Measurements from ENCODE around the gene CD22. TPM values are rescaled to one million over a fixed set of nuclear protein-coding genes. Genes with fewer than 3 reads are reported as not detected.

CD22 gene
- total and polyA plus RNA-seq, 8 donors: 5.2 to 63.2 (median 12.0) TPM

DNA sequence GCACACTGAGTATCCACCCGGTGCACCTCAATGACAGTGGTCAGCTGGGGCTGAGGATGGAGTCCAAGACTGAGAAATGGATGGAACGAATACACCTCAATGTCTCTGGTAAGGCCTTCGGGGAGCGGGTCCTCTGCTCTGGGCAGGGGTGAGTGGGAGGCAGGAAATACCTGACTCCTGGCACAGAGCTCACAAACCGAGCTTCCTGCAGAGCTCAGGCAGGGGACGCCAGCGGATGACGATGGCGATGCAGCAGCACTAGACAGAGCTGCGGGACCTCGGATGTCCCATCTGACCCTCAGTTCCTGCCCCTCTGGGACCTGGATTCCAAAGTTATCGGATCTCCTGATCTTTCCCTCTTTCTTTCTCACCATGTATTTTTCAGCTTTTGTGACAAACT lies 3.8 kb downstream of the CD22 start:
- H3K27ac ChIP-seq: no peak overlapping the region
- TF ChIP-seq, protein P1, sequence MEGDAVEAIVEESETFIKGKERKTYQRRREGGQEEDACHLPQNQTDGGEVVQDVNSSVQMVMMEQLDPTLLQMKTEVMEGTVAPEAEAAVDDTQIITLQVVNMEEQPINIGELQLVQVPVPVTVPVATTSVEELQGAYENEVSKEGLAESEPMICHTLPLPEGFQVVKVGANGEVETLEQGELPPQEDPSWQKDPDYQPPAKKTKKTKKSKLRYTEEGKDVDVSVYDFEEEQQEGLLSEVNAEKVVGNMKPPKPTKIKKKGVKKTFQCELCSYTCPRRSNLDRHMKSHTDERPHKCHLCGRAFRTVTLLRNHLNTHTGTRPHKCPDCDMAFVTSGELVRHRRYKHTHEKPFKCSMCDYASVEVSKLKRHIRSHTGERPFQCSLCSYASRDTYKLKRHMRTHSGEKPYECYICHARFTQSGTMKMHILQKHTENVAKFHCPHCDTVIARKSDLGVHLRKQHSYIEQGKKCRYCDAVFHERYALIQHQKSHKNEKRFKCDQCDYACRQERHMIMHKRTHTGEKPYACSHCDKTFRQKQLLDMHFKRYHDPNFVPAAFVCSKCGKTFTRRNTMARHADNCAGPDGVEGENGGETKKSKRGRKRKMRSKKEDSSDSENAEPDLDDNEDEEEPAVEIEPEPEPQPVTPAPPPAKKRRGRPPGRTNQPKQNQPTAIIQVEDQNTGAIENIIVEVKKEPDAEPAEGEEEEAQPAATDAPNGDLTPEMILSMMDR (IDR thresholded peaks at IDR 0.05): no peak
- no peaks in the 10 kb centered on the region for H3K9me3 ChIP-seq
- H3K36me3 ChIP-seq: no peaks in the 10 kb centered on the region
- no peak overlapping the region for H3K4me3 ChIP-seq
- peaks cover 0 to 12% of the 10 kb centered on the region in 2 donors for H3K4me1 ChIP-seq
- peaks cover 0 to 45% of the 10 kb centered on the region in 2 donors for H3K27me3 ChIP-seq
- intact Hi-C loops (cut with DNase I): no loop called here
- DNase-seq (peak in 1 of 4 donors; percentile 52), ATAC-seq (no peak)

DNA sequence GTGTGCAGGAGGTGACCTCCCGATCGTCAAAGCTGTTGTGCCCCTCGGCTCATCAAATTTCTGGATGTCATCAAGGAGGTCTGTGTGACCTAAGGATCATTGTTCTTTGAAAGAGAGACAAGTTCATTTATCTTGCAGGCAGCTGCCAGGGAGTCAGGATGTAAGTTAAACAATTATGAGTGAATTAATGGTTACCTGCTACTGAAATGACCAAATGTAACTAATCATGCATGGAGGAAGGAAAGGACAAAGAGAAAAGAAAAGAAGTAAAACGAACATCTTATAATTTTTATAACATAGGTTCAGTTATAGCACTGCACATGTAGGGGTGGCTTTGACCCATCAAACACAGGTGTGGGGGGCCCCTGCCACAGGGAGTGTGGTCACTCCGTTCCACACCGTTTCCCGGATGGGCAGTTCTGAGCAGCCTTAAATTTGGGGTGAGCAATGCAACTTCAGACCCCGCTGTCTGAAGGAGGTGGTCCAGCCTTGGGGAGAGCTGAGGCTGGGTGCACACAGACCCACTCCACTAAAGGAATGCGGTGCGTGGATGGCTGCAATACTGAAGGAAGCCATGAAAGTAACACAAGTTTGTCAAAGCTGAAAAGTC lies 5.3 kb downstream of the CD22 start:
- Histone ChIP-seq H3K4me1 (peaks cover 0 to under 1% of the 10 kb centered on the region in 2 donors), H3K27me3 (peaks cover 0 to 40% of the 10 kb centered on the region in 2 donors), H3K9me3 (no peaks in the 10 kb centered on the region), H3K4me3 (no peak overlapping the region), H3K36me3 (no peaks in the 10 kb centered on the region), H3K27ac (no peak overlapping the region)
- ATAC-seq (no peak), DNase-seq (no peak)
- TF ChIP-seq, protein P1 (IDR thresholded peaks at IDR 0.05): no peak
- intact Hi-C loops (cut with DNase I): no loop called here

DNA sequence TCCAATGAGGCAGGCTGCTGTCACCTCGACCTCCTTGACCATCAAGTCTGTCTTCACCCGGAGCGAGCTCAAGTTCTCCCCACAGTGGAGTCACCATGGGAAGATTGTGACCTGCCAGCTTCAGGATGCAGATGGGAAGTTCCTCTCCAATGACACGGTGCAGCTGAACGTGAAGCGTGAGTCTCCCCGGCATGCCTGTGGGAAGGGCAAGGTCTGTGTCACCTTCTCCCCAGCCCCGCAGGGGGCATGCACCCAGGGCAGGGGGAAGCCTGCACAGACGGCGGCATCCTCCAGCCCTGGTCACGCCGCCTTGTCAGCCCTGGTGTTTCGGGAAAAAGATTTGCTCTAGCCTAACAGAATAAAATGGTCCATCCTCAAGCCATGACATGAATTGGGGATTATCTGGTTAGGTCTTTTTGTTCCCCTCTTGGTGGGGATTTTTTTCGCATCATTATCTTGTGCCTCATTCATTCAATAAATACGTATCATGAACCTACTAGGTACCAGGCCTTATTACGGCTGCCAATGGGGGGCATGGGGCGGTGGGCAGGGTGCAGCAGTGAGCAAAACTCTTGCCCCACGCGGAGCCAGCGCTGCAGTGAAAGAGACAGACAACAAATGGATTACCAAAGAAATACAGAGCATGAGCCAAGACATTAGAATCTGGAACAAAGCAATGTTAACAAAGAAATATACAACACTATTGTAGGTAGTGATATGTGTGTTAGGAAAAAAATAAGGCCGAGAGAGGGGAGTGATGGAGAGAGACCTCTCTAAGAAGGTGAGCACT lies 7.4 kb downstream of the CD22 start:
- TF ChIP-seq, protein P1 (IDR thresholded peaks at IDR 0.05): no peak

DNA sequence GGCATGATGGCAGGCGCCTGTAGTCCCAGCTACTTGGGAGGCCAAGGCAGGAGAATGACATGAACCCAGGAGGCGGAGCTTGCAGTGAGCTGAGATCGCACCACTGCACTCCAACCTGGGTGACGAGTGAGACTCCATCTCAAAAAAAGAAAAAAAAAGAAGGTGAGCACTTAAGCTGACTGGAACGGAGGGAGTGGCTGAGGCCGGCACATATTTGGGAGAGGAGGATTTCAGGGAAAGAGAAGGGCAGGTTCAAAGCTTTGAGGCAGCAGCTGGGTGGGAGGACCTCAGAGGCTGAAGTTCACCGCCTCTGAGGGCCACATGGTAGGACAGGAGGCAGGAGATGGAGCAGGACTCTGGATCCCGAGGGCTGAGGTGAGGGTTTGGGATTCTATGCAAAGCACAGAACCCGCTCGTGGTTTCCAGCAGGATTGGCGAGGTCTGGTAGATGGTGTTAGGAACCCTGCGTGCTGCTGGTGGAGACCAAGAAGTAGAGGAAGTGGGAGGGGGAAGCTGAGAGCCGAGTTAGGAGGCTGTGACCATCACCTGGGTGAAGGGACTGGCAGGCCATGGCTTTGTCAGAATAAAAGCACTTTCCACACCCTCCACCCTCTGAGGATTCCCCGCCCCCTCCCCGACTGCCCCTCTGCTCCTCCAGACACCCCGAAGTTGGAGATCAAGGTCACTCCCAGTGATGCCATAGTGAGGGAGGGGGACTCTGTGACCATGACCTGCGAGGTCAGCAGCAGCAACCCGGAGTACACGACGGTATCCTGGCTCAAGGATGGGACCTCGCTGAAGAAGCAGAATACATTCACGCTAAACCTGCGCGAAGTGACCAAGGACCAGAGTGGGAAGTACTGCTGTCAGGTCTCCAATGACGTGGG lies 8.4 kb downstream of the CD22 start:
- H3K27ac ChIP-seq: no peak overlapping the region
- DNase-seq (peak in 1 of 4 donors; percentile 11), ATAC-seq (no peak)
- no peak overlapping the region for H3K4me3 ChIP-seq
- intact Hi-C loops (cut with DNase I): no loop called here
- no peaks in the 10 kb centered on the region for H3K4me1 ChIP-seq
- no peaks in the 10 kb centered on the region for H3K9me3 ChIP-seq
- TF ChIP-seq, protein P1 (IDR thresholded peaks at IDR 0.05): no peak
- H3K27me3 ChIP-seq: peaks cover 0 to 21% of the 10 kb centered on the region in 2 donors
- no peaks in the 10 kb centered on the region for H3K36me3 ChIP-seq

More for the DNA sequence above, 7.4 kb downstream of the CD22 start:
- H3K27me3 ChIP-seq: peaks cover 0 to 29% of the 10 kb centered on the region in 2 donors
- H3K27ac ChIP-seq: no peak overlapping the region
- H3K36me3 ChIP-seq: no peaks in the 10 kb centered on the region
- no peak overlapping the region for H3K4me3 ChIP-seq
- no peaks in the 10 kb centered on the region for H3K9me3 ChIP-seq
- no peaks in the 10 kb centered on the region for H3K4me1 ChIP-seq
- intact Hi-C loops (cut with DNase I): no loop called here
- ATAC-seq (no peak), DNase-seq (peak in 1 of 4 donors; percentile 57)

DNA sequence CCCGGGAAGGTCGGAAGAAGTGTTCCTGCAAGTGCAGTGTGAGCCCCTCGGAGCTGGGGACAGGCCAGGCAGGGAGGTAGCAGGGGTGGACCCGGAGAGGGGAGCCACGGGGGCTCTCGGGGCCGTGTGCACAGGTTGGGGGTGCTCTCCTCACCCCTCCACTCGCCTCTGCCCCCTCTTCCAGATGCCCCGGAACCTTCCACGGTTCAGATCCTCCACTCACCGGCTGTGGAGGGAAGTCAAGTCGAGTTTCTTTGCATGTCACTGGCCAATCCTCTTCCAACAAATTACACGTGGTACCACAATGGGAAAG lies 9.0 kb downstream of the CD22 start:
- DNase-seq (peak in 1 of 4 donors; percentile 62), ATAC-seq (no peak)
- H3K4me3 ChIP-seq: no peak overlapping the region
- H3K9me3 ChIP-seq: no peaks in the 10 kb centered on the region
- H3K27ac ChIP-seq: no peak overlapping the region
- intact Hi-C loops (cut with DNase I): no loop called here
- H3K4me1 ChIP-seq: no peaks in the 10 kb centered on the region
- peaks cover 0 to 15% of the 10 kb centered on the region in 2 donors for H3K27me3 ChIP-seq
- no peaks in the 10 kb centered on the region for H3K36me3 ChIP-seq
- TF ChIP-seq, protein P1 (IDR thresholded peaks at IDR 0.05): no peak
